Mucosa of stomach (tissue), 1 donor: Measurements from ENCODE around the gene ZNF790.
"Not testable (repeated sequence)": the region's sequence is repeated elsewhere in the genome, so short reads cannot be mapped to it uniquely, and the experiment has no call there.

Experiments
- H3K27me3 ChIP-seq: one replicate; pipeline ENCODE4 v1.7.0; 2013; ENCODE audit warnings: mild to moderate bottlenecking, low read length; ENCODE audit not compliant: control insufficient read depth, insufficient read depth
- H3K36me3 ChIP-seq: one replicate; pipeline ENCODE4 v1.7.0; 2013; ENCODE audit warnings: low read length; ENCODE audit not compliant: control insufficient read depth, insufficient read depth
- H3K4me1 ChIP-seq: one replicate; pipeline ENCODE4 v1.7.0; 2013; ENCODE audit warnings: mild to moderate bottlenecking, low read length; ENCODE audit not compliant: control insufficient read depth, insufficient read depth
- H3K4me3 ChIP-seq: one replicate; pipeline ENCODE4 v1.7.0; 2013; ENCODE audit warnings: low read length
- H3K9ac ChIP-seq: one replicate; pipeline ENCODE4 v1.7.0; 2013; ENCODE audit warnings: mild to moderate bottlenecking, low read length, moderate library complexity
- H3K9me3 ChIP-seq: one replicate; pipeline ENCODE4 v1.7.0; 2013; ENCODE audit warnings: mild to moderate bottlenecking, low read length, moderate library complexity; ENCODE audit not compliant: control insufficient read depth
- donor health status: Pancreatic carcinoma.

The ZNF790 gene

DNA sequence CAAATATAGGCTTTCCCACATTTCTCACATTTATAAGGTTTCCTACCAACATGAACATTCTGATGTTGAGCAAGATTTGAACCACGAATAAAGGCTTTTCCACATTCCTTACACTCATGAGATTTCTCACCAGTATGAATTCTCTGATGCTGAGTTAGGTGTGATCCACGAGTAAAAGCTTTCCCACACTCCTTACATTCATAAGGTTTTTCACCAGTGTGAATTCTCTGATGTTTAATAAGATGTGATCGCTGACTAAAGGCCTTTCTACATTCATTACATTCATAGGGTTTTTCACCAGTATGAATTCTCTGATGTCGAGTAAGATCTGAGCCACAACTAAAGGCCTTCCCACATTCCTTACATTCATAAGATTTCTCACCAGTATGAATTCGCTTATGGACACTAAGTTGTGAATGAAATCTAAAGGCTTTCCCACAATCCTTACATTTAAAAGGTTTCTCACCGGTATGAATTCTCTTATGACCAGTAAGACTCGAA, 19.0 kb downstream of the ZNF790 start:
- Histone ChIP-seq H3K27me3 (no peaks in the 10 kb centered on the region), H3K36me3 (no peaks in the 10 kb centered on the region), H3K4me3 (no peak overlapping the region), H3K9me3 (peaks cover 31% of the 10 kb centered on the region), H3K9ac (no peak overlapping the region), H3K4me1 (no peaks in the 10 kb centered on the region)

DNA sequence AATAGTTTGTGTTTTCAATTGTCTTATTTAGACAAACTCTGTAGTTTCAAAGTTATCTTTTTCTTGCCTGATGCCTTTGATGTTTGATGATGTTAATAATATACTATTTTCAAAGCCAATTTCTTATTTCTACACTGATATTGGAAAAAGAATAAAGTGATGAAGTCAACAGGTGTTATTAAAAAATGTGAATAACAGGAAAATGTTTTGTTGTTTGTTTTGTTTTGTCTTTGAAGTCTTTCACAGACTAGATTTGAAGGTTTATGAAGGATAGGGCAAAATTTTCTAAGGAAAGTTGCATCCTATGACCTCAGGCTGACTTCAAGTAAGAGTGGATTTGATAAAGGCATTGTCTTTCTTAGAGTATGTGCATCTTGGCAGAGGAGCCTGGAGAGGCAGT, 31.2 kb downstream of the ZNF790 start:
- Histone ChIP-seq H3K4me3 (no peak overlapping the region), H3K4me1 (no peaks in the 10 kb centered on the region), H3K27me3 (no peaks in the 10 kb centered on the region), H3K9me3 (no peaks in the 10 kb centered on the region), H3K36me3 (no peaks in the 10 kb centered on the region), H3K9ac (no peak overlapping the region)

DNA sequence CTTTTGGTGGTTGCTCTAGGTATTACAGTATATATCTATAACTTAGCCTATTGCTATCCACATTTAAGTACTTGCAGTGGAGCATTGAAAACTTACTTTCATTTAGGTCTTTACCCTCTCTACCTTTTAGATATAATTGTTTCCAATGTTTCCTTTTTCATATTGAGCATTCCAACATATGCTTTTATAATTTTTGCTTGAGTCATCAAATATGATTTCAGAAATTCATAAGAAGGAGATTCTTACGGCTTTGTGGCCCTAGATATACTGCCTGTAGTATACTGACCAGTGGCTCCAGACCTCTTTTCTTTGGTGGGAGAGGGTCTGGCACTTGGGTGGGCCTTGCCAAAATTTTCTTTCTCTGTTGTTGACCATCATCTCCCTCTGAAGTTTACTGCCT, 32.8 kb downstream of the ZNF790 start:
- Histone ChIP-seq H3K9me3 (peaks cover 4% of the 10 kb centered on the region), H3K36me3 (no peaks in the 10 kb centered on the region)

DNA sequence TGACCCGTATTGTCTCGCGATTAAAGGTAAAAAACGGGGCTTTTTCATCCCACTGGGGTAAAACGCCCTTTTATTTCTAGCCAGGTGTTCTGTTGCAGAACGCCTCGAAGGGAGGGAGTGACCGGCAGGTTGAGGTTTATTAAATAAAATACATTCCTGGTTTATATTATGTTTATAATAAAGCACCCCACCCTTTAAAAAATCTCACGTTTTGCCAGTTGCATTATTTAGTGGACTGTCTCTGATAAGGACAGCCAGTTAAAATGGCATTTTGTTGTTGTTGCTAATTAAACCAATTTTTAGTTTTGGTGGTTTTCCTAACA, 40.4 kb downstream of the ZNF790 start:
- H3K4me3 ChIP-seq: peak overlapping the region; percentile 83
- peaks cover 4% of the 10 kb centered on the region for H3K9me3 ChIP-seq
- H3K9ac ChIP-seq: peak overlapping the region; percentile 51
- H3K4me1 ChIP-seq: no peaks in the 10 kb centered on the region
- no peaks in the 10 kb centered on the region for H3K36me3 ChIP-seq
- no peaks in the 10 kb centered on the region for H3K27me3 ChIP-seq

More for the DNA sequence above, 32.8 kb downstream of the ZNF790 start:
- no peak overlapping the region for H3K9ac ChIP-seq
- H3K4me1 ChIP-seq: no peaks in the 10 kb centered on the region
- H3K27me3 ChIP-seq: no peaks in the 10 kb centered on the region
- H3K4me3 ChIP-seq: no peak overlapping the region

DNA sequence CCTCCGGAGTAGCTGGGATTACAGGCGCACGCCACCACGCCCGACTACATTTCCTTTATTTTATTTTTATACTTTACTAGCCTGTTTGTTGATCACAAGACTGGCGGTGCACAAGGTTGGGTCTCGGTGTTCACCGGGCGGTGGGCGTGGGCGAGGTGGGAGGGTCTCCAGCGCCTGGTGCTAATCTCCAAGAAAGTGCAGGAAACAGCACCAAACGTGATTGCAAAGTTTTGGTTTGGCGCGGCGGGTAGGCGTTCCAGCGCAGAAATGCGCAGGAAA, 41.5 kb downstream of the ZNF790 start:
- peak overlapping the region; percentile 83 for H3K4me3 ChIP-seq
- no peaks in the 10 kb centered on the region for H3K27me3 ChIP-seq
- H3K9me3 ChIP-seq: peaks cover 4% of the 10 kb centered on the region
- no peak overlapping the region for H3K9ac ChIP-seq
- no peaks in the 10 kb centered on the region for H3K36me3 ChIP-seq
- no peaks in the 10 kb centered on the region for H3K4me1 ChIP-seq

DNA sequence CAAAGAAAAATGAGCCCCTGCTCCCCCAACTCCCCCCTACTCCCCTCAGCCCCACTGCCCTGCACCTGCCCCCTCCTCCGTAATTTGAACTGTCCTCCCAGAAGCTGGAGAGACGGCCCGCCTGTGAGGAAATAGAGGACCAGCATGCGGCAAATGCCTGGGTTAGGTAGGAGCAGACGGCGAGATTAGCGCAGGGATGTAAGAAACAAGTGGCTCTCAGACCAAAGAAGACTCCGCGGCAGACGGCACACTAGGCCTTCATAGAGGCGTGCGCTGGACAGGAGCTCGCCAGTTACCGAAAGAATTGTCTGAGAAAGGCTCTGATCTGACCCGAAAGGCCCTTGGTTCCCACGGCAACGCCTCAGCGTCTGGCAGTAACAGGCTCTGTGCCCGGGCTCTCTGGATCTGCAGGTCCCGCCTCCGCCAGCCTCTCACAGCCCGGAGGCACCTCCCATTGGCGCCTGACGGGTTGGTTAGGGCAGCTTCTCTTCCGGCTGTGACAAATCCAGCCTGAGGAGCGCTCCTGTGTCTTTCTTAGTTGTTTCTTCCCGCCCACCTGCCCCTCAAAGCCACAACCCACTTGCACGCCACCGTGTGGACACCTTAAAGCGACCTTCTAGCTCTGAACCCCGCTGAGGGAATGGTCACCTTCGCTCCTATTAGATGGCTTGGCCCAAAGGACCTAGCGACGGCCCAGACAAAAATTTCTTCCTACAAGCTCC, 46.6 kb downstream of the ZNF790 start:
- H3K36me3 ChIP-seq, H3K4me3 ChIP-seq, H3K27me3 ChIP-seq, H3K9me3 ChIP-seq, H3K4me1 ChIP-seq, H3K9ac ChIP-seq: not testable (repeated sequence)

DNA sequence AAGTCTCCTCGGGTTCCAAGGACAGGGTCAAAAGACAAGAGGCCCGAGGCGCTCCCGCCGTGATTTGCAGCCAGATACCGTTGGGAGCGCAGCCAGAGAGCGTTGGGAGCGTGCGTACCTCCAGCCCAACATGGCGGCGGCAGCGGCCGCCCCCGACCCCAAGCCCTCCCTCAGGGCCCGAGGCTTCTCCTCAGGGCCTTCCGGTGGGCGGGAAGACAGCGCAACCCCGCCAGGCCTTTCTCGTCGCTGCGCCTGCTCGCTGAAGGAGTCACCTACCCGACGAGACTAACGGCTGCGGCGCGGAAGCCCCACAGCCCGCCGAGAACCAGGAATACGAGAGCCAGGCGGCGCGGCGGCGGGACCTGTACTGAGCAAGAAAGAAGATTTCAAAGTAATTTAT, 62.4 kb downstream of the ZNF790 start:
- H3K4me1 ChIP-seq: peaks cover 10% of the 10 kb centered on the region
- no peak overlapping the region for H3K9ac ChIP-seq
- no peaks in the 10 kb centered on the region for H3K36me3 ChIP-seq
- no peaks in the 10 kb centered on the region for H3K9me3 ChIP-seq
- H3K4me3 ChIP-seq: no peak overlapping the region
- H3K27me3 ChIP-seq: no peaks in the 10 kb centered on the region

DNA sequence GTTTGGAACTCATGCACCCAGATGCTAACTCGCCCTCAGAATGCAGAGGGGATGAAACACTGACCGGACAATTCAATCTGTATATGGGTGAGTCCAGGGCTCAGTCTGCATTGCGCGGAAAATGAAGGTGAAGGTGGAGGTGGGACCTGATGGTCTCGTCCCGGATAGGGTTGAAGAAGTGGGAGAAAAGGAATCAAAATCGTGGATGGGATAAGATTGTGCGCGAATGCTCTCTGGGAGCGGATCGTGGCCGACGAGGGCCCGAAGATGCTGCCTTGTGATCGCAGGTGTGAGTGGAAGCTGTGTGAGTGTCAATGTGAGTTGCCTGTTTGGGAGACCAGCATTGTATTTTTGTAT, 65.0 kb downstream of the ZNF790 start:
- H3K9ac ChIP-seq: peak overlapping the region; percentile 79
- H3K36me3 ChIP-seq: no peaks in the 10 kb centered on the region
- H3K27me3 ChIP-seq: no peaks in the 10 kb centered on the region
- peak overlapping the region; percentile 95 for H3K4me3 ChIP-seq
- H3K9me3 ChIP-seq: no peaks in the 10 kb centered on the region
- peaks cover 10% of the 10 kb centered on the region for H3K4me1 ChIP-seq

GRCh38 chr19:36772311-36773222, 65.6 kb downstream of the ZNF790 start, which contains the start of gene ZNF850:
ZNF850 (minus strand) TSS chr19:36772807; CDS start chr19:36762606, 10,201 bp downstream.
- Histone ChIP-seq H3K9ac (peak within 1 kb of the TSS; percentile 79), H3K4me1 (peaks cover 10% of the 10 kb centered on the region), H3K9me3 (no peaks in the 10 kb centered on the region), H3K36me3 (no peaks in the 10 kb centered on the region), H3K4me3 (peak within 1 kb of the TSS; percentile 95), H3K27me3 (no peaks in the 10 kb centered on the region)

DNA sequence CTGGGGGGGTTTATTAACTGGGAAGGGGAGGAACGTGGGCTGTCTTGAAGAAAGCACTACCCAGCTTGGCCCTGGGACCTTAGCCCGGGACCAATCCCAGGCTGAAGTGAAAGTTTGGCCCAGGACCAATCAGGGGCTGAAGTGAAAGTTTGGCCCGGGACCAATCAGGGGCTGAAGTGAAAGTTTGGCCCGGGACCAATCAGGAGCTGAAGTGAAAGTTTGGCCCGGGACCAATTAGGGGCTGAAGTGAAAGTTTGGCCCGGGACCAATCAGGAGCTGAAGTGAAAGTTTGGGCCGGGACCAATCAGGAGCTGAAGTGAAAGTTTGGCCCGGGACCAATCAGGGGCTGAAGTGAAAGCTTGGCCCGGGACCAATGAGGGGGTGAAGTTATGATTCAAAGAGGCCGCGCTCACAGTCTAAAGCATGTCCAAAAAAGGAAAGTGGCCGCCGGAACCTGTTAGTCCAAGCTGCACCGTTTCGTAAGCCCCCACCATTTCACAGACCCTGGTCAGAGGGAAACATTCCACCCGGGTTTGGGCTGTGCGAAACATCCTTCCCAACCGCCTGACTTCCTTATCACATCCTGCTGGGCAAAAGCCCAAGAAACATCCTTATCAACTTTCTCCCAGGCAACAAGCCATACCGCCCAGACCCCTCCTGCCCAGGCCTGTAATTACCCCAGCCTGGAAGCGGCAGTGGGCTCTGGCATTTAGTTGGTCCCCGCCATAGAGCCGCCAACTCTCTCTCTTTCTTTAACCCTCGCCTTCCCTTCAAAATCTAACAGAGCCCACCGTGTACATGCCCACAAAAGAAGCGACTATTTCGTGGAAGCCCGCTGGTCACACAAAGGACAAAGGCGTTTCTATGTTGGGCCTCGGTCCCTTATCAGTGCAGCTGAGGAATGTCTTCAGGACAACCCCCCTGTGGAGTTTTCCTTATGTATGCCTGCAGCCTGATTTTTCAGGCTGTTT, 66.6 kb downstream of the ZNF790 start:
- H3K4me3 ChIP-seq: peak overlapping the region; percentile 95
- H3K9me3 ChIP-seq: no peaks in the 10 kb centered on the region
- H3K4me1 ChIP-seq: peaks cover 10% of the 10 kb centered on the region
- no peaks in the 10 kb centered on the region for H3K27me3 ChIP-seq
- no peaks in the 10 kb centered on the region for H3K36me3 ChIP-seq
- peak overlapping the region; percentile 79 for H3K9ac ChIP-seq
